Spleen (tissue), 11 donors: ENCODE results near the gene KRT24. TPM values are rescaled to one million over a fixed set of nuclear protein-coding genes. Genes with fewer than 3 reads are reported as not detected.

ENCODE experiments used
- DNase-seq: peaks from one replicate; pipeline ENCODE4 v3.0.0-alpha.2; 2020
- H3K27ac ChIP-seq, 8 donors: fragments of 200-600 bp; sonication (generic) in 7 of 8; 1 replicate in 4 of 8; 2 replicates in 4 of 8; pipeline versions ENCODE4 v1.5.0 to v1.8.0; 2016 to 2021; ENCODE audit warnings: inconsistent platforms in 4 of 8, mild to moderate bottlenecking in 4 of 8, moderate library complexity in 1 of 8
- H3K27me3 ChIP-seq, 7 donors: fragments of 200-600 bp; sonication (generic) in 6 of 7; replicated peaks in 1 of 7; 1 replicate in 4 of 7; 2 replicates in 3 of 7; pipeline versions ENCODE4 v1.5.0 to v1.8.0; 2016 to 2021; ENCODE audit warnings: inconsistent platforms in 3 of 7, mild to moderate bottlenecking in 1 of 7
- H3K36me3 ChIP-seq, 6 donors: fragments of 200-600 bp; sonication (generic) in 5 of 6; 1 replicate in 4 of 6; 2 replicates in 2 of 6; pipeline versions ENCODE4 v1.5.0 to v1.8.0; 2016 to 2021; ENCODE audit warnings: inconsistent platforms in 2 of 6
- H3K4me1 ChIP-seq, 6 donors: fragments of 200-600 bp; sonication (generic) in 5 of 6; 1 replicate in 3 of 6; 2 replicates in 3 of 6; pipeline versions ENCODE4 v1.5.0 to v1.8.0; 2016 to 2021; ENCODE audit warnings: inconsistent platforms in 3 of 6
- H3K4me3 ChIP-seq, 8 donors: fragments of 200-600 bp; sonication (generic) in 7 of 8; 1 replicate in 4 of 8; 2 replicates in 4 of 8; pipeline versions ENCODE4 v1.5.0 to v1.8.0; 2016 to 2021; ENCODE audit warnings: inconsistent platforms in 4 of 8, mild to moderate bottlenecking in 4 of 8, moderate library complexity in 2 of 8
- H3K9me3 ChIP-seq, 8 donors: fragments of 200-600 bp; sonication (generic) in 7 of 8; 1 replicate in 4 of 8; 2 replicates in 4 of 8; pipeline versions ENCODE4 v1.5.0 to v1.8.0; 2016 to 2021; ENCODE audit warnings: inconsistent platforms in 4 of 8
- POLR2A ChIP-seq, 3 donors: fragments of 450-650 bp; IDR thresholded peaks; one replicate each; pipeline ENCODE4 v1.5.1; 2017; ENCODE audit warnings: antibody characterized with exemption in 3 of 3, mild to moderate bottlenecking in 1 of 3
- POLR2AphosphoS5 ChIP-seq, 3 donors: sonication (generic); formaldehyde crosslinking; IDR thresholded peaks; one replicate each; pipeline ENCODE4 v1.5.1; 2017; ENCODE audit warnings: antibody characterized with exemption in 3 of 3
- WGBS, 5 donors: extraction: QIAGEN DNeasy Blood & Tissue Kit in 3 of 5; methylation state at CpG; one replicate each; pipeline versions ENCODE4 v1.1.5 to v1.1.7; 2013 to 2018; 5-methylcytosine and 5-hydroxymethylcytosine counted together
- intact Hi-C: fragments of 100-400 bp; cut with DNase I; formaldehyde crosslinking; loops from one replicate; pipeline ENCODE4 v1.15.0; 2023; ENCODE audit warnings: low total_unique reads
- polyA plus RNA-seq, 3 donors: library from polyadenylated mRNA; stranded (reverse); fragments of 200-250 nt; gene quantifications; one replicate each; pipeline ENCODE4 v1.2.1, GENCODE V29; 2013
- total RNA-seq, 7 donors: library from RNA; depleted of rRNA in 3 of 7; stranded (reverse); fragments of >200 nt in 3 of 7; fragmentation: NEBNext Ultra II Directional in 4 of 7; extraction: Animal tissue kit (Norgen Biotek cat#: 25700) in 4 of 7; gene quantifications; one replicate each; pipeline versions ENCODE4 v1.1.0 to v1.2.1, GENCODE V29; 2016 to 2021
- TF ChIP-seq, protein P1 (sequence below), 11 experiments: fragments of 200-600 bp in 7 of 11; fragments of 450-650 bp in 4 of 11; sonication (generic) in 4 of 11; IDR thresholded peaks in 8 of 11; conservative IDR thresholded peaks in 3 of 11; 1 replicate in 7 of 11; 2 replicates in 4 of 11; pipeline versions ENCODE4 v1.4.0 to v1.8.0; 2016 to 2021; ENCODE audit warnings: antibody characterized with exemption in 11 of 11, inconsistent platforms in 4 of 11, mild to moderate bottlenecking in 1 of 11
- donor health status: healthy with polysubstance abuse.
- donor health status: DM: no; HTN: no; CAD: no; lungs with moderate emphysema.
- donor health status: DM: no; HTN: no; CAD: no.
- donor health status: Bipolar disorder and iron deficiency.
- donor health status: healthy.
- donor health status: DM: no; HTN: no; CAD: no.
- donor health status: DM: yes; HTN: yes; CAD: no.

Gene KRT24
- total and polyA plus RNA-seq, 10 donors: 0.03 TPM; not detected in 9

DNA sequence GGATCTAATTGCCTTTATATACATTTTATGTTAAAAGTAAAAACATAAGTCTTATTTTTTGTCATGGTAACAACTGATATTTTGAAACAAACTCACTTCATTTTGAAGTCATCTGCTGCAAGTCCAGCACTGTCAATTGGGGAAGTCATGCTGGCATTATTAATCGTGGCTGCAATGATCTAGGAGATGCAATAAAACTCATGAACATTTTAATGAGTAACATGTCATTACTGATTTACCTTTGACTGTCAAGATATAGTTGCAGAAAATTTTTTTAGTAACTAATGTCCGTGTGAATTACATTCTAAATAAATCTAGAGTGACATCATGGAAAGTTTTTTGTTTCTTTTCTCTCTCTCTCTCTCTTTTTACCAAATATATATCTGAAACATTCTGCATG lies 17.3 kb upstream of the KRT24 start:
- peaks cover 0 to 8% (median 0%) of the 10 kb centered on the region in 7 donors for H3K27me3 ChIP-seq
- no peak for TF ChIP-seq POLR2A (IDR thresholded peaks at IDR 0.05)
- TF ChIP-seq POLR2AphosphoS5 (IDR thresholded peaks at IDR 0.05): no peak
- TF ChIP-seq, protein P1, sequence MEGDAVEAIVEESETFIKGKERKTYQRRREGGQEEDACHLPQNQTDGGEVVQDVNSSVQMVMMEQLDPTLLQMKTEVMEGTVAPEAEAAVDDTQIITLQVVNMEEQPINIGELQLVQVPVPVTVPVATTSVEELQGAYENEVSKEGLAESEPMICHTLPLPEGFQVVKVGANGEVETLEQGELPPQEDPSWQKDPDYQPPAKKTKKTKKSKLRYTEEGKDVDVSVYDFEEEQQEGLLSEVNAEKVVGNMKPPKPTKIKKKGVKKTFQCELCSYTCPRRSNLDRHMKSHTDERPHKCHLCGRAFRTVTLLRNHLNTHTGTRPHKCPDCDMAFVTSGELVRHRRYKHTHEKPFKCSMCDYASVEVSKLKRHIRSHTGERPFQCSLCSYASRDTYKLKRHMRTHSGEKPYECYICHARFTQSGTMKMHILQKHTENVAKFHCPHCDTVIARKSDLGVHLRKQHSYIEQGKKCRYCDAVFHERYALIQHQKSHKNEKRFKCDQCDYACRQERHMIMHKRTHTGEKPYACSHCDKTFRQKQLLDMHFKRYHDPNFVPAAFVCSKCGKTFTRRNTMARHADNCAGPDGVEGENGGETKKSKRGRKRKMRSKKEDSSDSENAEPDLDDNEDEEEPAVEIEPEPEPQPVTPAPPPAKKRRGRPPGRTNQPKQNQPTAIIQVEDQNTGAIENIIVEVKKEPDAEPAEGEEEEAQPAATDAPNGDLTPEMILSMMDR (IDR thresholded peaks at IDR 0.05 in 8 of 11, conservative IDR thresholded peaks at IDR 0.05 in 3 of 11): no peak
- no peak overlapping the region for H3K27ac ChIP-seq
- no peak for DNase-seq
- no peaks in the 10 kb centered on the region for H3K36me3 ChIP-seq
- intact Hi-C loops: loop anchor here (10.0 kb wide), 1 partner anchor 76 kb away; the partner anchor contains the start of gene SMARCE1
- no peaks in the 10 kb centered on the region for H3K4me1 ChIP-seq
- no peaks in the 10 kb centered on the region for H3K9me3 ChIP-seq
- 61 to 82% (median 69%) methylated on average over 2 of the region's 2 CpGs for WGBS, 5 donors
- no peak overlapping the region for H3K4me3 ChIP-seq

DNA sequence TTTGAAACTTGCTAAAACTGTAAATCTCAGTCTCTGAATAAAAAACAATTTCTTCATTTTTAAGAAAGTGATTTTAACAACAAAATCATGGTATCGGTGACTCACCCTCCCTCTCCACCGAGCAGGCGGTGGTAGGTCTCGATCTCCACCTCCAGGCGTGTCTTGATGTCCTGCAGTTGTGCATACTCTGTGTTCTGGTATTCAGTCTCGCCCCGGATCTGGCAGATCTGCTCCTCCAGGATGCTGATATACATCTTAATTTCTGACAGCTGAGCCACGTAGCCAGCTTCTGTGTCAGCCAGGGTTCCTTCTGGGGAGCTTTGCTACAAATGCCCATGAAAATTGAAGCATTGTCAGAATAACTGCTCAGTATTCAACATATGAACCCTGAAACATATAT lies 15.4 kb upstream of the KRT24 start:
- Histone ChIP-seq H3K9me3 (no peaks in the 10 kb centered on the region), H3K27ac (no peak overlapping the region), H3K4me3 (no peak overlapping the region), H3K4me1 (no peaks in the 10 kb centered on the region), H3K27me3 (peaks cover 0 to 15% (median 0%) of the 10 kb centered on the region in 7 donors), H3K36me3 (no peaks in the 10 kb centered on the region)
- intact Hi-C loops: no loop called here
- DNase-seq: no peak
- no peak for TF ChIP-seq POLR2A (IDR thresholded peaks at IDR 0.05)
- TF ChIP-seq, protein P1 (IDR thresholded peaks at IDR 0.05 in 8 of 11, conservative IDR thresholded peaks at IDR 0.05 in 3 of 11): no peak
- TF ChIP-seq POLR2AphosphoS5 (IDR thresholded peaks at IDR 0.05): no peak
- 63 to 73% (median 68%) methylated on average over 8 of the region's 8 CpGs for WGBS, 5 donors

DNA sequence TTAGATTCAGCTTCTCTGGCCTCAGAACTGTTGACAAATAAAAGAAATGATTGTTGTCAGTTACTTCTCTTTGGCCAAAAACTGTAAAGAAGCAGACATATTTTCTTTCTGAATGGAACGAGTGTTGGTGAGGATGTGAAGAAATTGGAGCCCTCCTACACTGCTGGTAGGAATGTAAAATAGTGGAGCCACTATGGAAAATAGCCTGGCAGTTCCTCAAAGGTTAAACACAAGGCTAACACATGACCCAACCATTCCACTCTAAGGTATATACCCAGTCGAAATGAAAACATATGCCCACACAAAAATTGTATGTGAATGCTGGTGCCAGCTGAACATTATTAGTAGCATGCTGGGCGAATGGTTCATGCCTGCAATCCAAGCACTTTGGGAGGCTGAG lies 14.2 kb upstream of the KRT24 start:
- H3K9me3 ChIP-seq: no peaks in the 10 kb centered on the region
- intact Hi-C loops: no loop called here
- 66 to 82% (median 72%) methylated on average over 3 of the region's 3 CpGs for WGBS, 5 donors

DNA sequence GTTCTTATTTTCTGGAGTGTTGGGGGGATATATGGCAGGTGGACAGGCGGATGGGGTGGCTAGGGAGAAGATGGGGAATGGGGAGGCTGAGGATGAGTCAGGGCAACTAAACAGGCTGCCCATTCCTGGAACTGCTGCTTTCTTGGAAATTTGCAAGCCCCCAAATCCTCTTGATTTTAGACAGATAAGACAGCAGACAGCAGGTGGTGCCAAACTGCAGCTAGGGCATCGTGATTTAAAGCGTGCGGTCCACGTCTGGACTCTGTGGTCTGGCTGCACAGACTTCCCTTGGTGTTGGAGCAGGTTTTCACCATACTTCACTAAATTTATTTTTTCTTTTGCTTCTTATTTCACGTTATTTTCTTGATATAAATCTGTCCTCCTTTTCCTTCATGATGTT lies 10.9 kb upstream of the KRT24 start:
- no peaks in the 10 kb centered on the region for H3K9me3 ChIP-seq
- H3K27me3 ChIP-seq: peaks cover 0 to 10% (median 0%) of the 10 kb centered on the region in 7 donors
- H3K36me3 ChIP-seq: no peaks in the 10 kb centered on the region
- intact Hi-C loops: no loop called here
- H3K4me3 ChIP-seq: no peak overlapping the region
- DNase-seq: no peak
- no peaks in the 10 kb centered on the region for H3K4me1 ChIP-seq
- TF ChIP-seq, protein P1 (IDR thresholded peaks at IDR 0.05 in 8 of 11, conservative IDR thresholded peaks at IDR 0.05 in 3 of 11): no peak
- TF ChIP-seq POLR2AphosphoS5 (IDR thresholded peaks at IDR 0.05) (no peak), POLR2A (IDR thresholded peaks at IDR 0.05) (no peak)
- no peak overlapping the region for H3K27ac ChIP-seq
- WGBS, 5 donors: 70 to 83% (median 76%) methylated on average over 6 of the region's 6 CpGs

More for the DNA sequence above, 14.2 kb upstream of the KRT24 start:
- Histone ChIP-seq H3K36me3 (no peaks in the 10 kb centered on the region), H3K4me3 (no peak overlapping the region), H3K27ac (no peak overlapping the region), H3K4me1 (no peaks in the 10 kb centered on the region), H3K27me3 (peaks cover 0 to 10% (median 0%) of the 10 kb centered on the region in 7 donors)
- TF ChIP-seq, protein P1 (IDR thresholded peaks at IDR 0.05 in 8 of 11, conservative IDR thresholded peaks at IDR 0.05 in 3 of 11): no peak
- TF ChIP-seq POLR2A (IDR thresholded peaks at IDR 0.05) (no peak), POLR2AphosphoS5 (IDR thresholded peaks at IDR 0.05) (no peak)
- no peak for DNase-seq
